GM18498 (cell line): ENCODE results near the gene RMI2.

Experiments used
- ATAC-seq: cut with Tn5 transposase; IDR thresholded peaks from one replicate; pipeline ENCODE4 v1.9.1; 2021; ENCODE audit warnings: mild to moderate bottlenecking, moderate library complexity; ENCODE audit not compliant: unreplicated experiment

The RMI2 gene

DNA sequence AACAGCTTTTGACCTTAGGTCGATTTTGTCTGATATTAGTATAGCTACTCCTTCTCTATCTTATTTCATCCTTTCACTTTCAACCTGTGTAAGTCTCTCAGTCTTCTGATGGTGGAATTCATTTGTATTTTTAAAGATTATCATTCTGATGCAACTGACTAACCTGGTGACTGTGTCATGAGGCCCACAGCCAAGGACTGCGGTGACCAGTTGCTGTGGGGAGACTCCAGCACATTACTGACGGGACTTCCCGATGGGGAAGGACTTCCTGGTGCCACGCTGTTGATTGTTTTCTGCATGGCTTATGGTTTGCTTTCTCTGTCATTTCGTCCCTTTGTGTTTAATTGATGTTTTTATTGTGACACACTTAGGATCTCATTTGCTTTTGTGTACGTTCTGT is 34.2 kb downstream of the RMI2 start:
- ATAC-seq, result peak; percentile 77

DNA sequence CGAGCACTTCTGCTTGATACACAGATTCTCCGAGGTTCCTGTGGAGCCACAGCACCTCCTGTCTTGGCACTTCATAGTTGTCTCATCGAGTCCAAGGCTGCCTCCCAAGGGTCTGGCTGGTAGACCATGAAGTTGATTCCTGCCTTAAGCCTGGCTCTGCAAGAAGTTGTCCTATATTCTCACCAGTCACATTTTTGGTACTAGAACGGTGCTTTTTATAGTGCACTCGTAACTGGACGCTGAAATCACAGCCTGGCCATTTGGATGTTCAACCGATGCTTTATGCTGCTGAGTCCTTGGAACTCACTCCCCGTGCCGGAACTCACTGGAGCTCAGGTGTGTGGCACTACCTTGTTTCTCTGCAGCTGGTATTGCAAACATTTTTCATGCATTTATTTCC is 35.6 kb downstream of the RMI2 start:
- no peak for ATAC-seq

DNA sequence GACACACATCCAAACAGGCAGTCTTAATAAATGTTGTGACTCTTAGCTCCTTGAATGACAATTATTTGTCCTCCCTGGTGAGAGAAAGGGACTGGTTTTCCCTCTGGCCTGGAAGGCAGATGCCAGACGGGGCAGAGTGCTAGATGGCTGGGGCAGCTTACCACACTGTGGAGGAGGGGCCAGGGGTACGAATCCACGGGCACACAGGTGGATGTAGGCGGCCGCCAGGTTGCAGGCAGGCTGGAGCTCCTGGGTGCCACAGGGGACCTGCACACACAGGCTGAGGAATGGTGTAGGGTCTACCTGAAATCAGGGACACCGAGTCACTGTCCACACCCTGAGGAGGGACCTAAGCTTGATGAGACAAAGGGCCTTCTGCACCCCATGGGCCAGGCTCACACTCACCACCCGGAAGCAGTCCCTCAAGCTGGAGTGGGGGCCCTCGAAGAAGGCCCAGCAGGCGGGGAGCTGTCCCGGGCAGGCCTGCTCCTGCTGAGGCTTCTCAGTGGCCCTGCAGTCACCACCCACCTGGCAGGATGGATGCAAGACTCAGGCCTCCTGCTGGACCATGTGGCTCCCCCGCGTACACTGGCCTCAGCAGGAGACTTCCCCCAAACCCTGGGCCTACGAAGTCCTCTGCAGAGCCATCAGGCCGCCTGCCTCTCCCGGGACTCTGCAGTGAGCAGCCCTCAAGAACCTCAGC is 38.4 kb downstream of the RMI2 start:
- ATAC-seq, result no peak

DNA sequence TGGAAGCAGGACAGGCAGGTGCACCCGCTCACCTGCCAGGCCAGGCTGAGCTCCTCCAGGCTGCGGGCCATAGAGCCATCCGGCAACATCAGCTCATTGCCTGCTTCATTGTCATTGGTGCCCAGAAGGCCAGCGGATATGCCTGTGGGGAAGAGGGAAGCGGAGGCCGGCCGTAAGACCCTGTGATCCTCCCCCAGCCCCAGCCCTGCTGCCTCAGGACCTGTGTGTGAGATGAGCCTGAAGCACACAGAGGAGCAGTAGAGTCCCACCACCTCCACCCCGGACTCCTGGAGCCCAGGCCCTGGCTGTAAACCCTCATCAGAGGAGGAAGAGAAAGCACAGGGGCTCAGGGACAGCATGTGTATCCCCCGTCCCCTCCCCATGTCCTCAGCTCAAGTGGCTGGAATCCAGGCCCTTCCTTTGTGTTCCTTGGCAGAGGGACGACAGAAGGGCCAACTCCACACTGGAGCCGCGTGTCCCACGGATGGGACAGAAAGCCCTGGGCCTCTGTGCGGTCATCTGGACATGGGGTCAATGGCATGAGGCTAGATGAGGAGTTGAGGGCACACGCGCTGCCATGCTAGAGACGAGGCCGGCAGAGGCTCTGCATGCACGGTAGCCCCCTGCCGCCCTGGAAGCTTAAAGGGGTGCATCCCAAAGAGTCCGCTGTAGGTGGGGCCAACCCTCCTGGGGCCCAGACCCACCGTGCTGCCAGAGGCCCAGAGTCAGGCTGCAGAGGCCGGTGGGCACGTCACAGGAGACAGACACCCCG is 39.1 kb downstream of the RMI2 start:
- ATAC-seq, result no peak

DNA sequence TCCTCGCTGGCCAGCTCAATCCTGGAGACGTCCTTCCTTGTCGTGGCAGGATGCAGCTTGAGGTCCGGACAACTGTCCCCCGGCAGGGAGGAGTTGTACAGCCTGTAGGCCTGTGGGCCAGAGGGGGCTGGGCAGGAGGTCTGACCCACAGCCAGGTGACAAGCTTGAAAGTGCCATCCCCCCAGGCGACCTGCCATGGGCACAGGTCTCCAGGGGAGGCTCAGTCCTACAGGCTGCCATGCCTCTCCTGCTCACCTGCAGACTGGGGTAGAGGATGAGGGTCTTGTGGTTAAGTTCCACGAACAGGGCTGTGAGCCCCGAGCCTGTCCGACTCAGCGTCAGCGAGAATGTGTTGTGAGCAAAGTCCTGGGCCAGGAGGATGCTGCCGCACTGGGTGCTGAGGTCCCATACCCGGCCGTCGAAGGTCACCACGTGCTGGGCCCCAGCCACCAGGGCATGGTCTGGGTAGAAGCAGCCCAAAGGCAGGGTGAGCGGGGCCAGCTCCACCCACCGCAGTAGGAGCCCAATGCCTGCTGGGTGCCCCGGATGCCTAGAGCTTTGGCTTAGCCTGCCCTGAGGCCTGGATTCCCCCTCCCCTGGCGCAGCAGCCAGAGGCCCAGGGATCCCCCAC is 39.8 kb downstream of the RMI2 start:
- ATAC-seq, result no peak

DNA sequence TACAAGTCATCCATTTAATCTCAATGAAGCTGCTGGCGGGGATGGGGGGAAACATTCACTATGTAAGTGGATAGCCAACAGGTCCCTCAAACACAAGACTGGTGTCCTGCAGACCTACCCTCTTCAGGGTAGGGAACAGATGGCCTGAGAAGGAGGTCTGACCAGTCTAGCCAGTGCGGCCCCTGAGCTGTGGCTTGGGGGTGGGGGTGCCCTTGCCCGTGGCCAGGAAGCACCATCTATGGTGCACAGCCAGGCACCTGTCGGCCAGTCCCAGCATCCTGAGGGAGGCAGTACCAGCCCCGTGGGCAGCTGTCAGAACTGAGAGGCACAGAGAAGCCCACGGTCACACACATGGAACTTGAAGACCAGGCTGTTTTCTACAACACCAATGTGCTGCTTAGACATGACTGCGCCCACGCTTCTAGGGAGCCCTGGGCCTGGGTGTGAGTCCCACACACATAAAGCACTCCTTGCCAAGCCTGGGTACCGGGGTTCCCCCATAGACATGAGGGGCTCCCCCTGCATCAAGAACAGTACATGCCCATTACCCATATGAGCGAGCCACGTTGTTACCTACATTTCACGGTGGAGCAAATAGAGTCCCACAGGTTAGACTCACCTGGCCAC is 40.9 kb downstream of the RMI2 start:
- no peak for ATAC-seq

DNA sequence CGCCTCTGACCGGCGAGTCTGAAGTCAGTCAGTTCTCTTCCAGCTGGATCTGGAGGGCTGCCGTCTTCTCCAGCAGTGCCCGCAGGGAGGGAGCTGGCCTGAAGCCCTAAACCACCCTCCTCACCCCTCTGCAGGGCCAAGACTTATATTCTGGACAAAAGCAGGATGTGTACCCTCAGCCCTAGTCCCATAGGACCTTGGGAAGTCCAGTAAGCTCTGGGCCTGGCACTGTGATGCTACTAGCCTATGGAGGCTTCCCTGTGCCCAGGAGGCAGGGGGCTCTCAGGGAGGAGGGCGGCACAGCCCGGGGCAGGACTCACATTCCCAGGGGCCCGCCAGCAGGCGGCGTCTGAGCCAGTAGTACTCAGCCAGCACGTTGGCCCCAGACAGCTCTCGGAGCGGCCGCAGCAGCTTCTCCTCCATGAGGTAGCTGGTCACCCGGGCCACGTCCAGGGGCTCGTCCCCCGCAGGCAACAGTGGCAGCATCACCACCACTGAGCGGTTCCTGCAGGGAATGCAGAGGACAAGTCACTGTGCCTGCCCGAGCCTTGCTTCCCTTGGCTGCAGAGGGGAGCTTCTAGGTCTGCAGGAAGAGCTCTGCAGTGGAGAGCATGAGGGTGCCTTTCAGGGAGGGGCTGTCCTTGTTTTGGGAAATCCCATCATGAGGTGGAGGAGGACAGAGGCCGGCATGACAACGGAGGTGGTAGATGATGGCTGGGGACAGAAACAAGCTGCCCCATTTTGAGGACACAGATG is 41.7 kb downstream of the RMI2 start:
- no peak for ATAC-seq

DNA sequence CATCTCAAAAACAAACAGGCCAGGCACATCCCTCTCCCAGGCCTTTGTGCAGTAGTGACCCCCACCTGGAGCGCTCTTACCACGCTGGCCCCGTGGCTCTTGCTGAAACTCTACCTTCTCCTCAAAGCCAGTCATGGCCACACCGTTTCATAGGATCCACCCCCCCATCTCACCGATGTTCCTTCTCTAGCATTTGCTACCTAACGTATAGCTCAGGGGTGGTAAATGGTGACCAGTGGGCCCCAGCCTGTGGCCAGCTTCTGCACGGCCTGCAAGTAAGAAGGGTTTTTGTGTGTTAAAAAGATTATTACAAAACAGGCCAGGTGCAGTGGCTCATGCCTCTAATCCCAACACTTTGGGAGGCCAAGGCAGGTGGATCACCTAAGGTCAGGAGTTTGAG is 43.8 kb downstream of the RMI2 start:
- no peak for ATAC-seq

DNA sequence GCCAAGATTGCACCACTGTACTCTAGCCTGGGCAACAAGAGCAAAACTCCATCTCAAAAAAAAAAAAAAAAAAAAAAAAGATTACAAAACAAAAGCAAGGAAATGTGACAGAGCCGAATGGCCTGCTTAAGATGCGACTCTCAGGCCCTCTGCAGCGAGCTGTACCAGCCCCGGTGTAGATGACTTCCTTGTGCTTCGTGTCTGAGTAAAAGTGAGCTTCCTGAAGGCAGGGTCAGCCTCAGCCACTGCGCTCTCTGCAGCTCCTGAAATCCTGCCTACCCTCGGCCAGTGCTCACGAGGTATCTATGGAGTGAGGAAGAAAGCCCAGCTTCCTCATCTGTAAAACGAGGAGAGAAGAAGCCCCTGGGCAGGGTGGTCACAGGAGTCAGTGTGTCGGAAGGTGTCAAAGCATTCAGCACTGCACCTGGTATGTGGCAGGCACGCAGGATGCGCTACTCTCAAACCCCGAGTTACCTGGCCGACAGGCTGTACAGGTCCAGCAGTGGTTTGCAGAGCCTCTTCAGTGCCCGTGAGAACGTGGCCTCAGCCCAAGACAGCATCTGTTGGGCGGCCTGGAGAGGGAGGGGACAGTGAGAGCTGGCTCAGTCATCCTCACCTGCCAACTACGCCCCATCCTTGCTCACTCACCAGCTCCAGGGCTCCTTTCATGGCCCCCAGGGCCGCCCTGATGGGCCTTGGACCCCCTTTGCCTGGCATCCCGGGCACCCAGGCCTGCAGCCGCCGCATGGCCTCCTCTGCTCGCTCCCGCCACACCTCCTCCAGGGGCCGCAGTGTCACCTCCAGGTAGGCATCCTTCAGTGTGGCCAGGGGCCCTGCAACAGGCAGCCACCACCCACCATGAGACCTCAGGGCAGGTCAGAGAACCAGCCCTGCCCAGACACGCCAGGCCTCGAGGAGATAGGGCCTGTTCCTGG is 44.6 kb downstream of the RMI2 start:
- no peak for ATAC-seq

DNA sequence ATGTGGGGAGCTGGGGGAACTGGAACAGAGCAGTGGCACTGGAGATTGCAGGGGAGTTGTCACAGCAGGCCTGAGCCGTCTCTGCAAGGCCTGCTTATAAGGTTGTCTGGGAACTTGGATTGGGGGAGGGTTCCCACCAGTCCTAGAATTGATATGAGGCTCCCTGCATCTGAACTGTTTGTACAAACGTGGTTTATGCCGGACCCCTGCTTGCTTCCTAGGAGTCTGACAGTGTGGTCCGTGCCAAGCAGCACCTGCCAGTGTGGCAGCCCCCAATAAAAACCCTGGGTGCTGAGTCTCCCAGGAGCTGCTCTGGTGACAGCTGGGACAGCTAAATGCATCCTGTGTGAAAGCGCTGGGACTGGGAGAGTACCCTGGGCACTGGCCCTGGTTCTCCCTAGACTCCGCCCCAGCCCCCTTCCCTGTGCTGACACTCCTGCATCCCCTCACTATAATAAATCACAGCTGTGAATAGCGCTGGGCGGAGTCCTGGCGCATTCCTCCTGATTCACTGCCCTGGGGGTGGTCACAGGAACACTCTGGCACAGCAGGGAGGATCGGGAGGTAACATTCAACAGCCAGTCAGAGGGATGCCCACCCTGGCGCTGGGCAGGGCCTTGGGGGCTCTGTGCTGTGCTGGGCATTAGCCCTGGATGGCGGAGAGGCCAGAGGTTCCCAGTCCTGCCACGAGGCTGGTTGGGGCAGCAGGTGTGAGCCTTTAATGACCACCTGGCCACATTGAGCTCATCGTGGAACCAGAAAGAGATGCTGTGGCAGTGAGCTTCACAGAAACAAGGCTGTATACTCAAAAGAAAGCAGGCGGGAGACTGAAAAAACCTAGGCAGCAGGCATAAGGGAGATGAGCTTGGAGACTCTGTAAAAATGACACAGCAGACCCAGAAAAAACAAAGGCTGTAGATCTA is 45.6 kb downstream of the RMI2 start:
- ATAC-seq, result no peak

DNA sequence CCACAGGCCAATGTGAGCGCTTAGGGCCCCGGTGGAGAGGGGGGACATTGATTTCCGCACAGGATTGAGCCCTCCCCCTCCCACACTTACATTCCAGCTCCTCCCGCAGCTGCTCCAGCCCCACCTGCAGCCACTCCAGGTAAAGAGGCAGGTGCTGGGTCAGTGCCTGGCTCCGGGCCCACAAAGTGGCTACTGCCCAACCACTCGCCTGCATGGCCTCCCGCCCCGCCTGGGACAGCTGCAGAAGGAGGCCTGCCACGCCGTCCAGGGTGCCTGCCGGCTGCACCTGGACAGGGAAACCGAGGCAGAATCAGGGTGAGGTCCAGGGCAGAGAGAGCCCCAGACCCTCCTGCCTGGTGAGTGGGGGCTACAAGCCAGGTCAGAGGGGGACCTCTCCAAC is 46.3 kb downstream of the RMI2 start:
- ATAC-seq, result no peak

DNA sequence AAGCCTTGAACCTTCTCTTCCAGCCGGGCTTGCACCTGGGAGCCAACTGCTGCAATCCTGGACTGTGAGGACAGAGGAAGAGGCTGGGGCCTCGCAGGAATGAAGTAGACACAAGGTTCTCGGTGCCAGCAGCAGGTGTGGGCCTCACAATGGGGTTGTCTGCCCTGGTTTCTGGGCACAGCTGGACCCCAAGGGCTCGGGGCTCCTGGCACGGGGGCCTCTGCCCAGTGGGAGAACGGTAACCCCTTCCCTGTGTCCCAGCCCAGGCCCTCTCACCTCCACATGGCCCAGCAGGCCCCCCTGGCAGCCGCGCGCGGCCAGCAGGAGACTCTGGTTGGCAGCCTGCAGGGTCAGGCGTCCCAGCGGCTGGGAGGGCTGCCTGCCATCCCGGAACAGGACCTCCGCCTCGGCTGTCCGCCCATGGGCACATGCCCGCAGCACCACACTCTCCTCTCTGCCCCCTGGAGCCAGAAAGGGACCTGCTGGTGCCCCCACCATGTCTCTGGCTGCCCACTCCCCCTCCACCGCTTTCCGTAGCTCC is 46.9 kb downstream of the RMI2 start:
- no peak for ATAC-seq

DNA sequence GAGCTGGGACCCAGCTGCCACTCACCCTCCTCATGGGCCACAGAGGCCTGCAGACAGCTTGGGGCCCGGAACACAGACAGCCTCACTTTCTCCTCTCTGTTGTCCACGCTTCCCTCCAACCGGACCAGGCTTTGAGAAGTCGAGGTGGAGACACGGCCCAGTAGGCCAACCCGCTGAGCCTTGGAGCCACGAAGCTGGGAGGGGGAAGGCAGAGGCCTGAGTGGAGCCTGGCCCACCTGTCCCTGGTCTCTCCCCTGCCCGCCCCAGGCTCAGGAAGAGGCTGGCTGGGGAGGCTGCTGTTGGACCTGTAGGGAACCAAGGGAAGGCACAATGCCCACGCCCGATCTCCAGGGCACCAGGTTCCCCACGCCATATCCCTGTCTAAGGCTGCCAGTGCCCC is 48.1 kb downstream of the RMI2 start:
- ATAC-seq, result no peak

DNA sequence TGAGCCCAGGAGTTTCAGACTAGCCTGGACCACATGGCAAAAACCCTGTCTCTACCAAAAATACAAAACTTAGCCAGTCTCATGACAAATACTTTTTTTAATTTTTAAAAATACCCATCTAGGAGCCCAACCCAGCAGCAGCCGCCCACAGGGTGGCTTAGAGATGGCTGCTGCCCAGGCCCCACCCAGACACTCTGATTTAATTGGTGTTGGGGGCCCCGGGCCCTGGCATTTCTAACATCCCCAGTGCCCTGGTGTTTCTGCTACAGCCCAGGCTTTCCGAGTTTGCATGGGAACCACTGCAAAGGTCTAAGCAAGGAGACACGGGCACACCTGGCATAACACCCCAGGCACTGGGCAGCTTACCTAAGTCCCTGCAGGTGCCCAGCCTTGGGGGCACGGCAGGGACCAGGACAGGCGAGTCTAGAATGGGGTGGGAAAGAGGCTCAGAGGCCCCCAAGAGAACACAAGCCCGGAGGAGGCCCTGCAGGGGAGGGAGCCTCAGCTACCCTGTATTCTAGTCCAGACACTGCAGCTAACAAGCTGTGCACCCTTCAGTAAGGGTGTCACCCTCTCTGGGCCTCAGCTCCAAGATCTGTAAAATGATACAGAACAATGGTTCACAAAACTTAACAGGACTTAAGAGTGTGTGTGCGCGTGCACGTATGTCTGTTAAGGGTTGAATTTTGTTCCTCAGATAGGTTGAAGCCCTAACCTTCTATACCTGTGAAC is 48.8 kb downstream of the RMI2 start:
- no peak for ATAC-seq

DNA sequence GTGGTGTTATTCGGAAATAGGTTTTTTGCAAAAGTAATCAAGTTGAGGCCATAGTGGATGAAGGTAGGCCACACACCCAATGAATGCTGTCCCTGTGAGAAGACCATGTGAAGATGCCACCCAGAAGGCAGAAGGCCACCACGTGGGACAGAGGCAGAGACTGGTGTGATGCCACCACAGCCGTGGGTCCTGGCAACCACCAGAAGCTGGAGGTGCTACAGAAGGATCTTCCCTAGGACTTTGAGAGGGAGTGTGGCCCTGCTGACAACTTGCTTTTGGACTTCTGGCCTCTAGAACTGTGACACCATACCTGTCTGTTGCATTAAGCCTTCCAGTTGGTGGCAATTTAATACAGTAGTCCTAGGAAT is 49.3 kb downstream of the RMI2 start:
- ATAC-seq, result no peak

DNA sequence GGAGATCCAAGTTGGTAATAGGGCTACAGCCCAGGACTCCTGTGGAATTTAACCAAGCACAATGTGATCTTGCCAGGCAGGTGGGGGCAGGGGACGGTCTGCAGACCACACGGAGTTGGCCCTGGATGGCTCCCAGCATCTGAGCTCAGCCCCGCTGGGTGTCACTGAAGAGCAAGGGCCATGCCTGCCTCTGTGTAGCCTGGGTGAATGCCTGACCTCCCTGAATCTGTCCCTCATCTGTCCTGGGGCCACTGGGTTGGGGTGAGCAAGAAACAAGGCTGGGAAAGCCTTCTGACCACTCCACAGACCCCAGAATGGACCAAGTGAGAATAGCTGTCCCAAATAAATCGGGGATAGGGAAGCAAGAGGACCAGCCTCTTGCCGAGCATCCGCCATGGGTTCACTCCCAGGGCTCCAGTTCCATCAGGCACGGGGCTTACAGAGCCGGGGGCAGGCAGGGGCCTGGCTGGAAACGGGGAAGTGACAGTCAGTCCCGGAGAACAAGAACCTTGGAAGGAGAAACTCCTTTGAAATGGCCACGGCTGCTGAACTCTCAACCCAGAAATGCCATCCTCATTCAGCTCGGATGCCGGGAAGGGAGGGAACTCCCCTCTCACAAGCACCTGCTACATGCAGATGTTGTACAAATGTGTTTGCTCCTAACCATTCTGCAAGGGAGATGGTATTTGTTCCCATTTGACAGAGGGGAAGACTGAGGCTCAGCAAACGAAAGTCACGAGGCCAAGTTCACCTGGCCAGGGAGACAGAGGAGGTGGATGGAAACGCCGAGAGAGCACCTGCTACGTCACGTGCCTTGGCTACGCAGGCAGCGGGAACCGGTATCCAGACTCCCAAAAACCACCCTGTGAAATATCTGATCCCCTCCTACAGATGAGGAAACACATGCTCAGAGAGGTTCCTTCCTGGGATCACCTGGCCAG is 50.0 kb downstream of the RMI2 start:
- ATAC-seq, result no peak

DNA sequence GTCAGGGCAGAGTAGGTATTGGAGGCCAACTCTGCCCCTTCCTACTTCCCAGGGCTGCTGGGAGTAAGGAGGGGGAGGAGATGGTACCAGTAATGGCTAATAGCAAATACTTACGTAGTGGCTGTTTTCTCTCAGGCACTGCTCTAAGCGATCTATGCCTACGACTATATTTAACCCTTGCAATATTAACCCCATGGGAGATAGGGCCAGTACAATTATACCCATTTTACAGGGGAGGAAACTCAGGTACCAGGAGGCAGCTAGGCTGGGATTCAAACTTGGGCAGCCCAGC is 50.6 kb downstream of the RMI2 start:
- no peak for ATAC-seq
